ENCODE measurements around the gene DLST. TPM values are rescaled to one million over a fixed set of nuclear protein-coding genes. Genes with fewer than 3 reads are reported as not detected.

Gene DLST
- total and polyA plus RNA-seq, 3 donors from 2014 or later: 82.0 to 98.1 (median 82.8) TPM

- H3K9me3 ChIP-seq: no peaks in the 10 kb centered on the region
- TF ChIP-seq, protein P1, sequence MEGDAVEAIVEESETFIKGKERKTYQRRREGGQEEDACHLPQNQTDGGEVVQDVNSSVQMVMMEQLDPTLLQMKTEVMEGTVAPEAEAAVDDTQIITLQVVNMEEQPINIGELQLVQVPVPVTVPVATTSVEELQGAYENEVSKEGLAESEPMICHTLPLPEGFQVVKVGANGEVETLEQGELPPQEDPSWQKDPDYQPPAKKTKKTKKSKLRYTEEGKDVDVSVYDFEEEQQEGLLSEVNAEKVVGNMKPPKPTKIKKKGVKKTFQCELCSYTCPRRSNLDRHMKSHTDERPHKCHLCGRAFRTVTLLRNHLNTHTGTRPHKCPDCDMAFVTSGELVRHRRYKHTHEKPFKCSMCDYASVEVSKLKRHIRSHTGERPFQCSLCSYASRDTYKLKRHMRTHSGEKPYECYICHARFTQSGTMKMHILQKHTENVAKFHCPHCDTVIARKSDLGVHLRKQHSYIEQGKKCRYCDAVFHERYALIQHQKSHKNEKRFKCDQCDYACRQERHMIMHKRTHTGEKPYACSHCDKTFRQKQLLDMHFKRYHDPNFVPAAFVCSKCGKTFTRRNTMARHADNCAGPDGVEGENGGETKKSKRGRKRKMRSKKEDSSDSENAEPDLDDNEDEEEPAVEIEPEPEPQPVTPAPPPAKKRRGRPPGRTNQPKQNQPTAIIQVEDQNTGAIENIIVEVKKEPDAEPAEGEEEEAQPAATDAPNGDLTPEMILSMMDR (IDR thresholded peaks at IDR 0.05): no peak
- no peak for TF ChIP-seq POLR2A (IDR thresholded peaks at IDR 0.05)
- intact Hi-C loops (cut with DNase I; ENCODE audit: low total_unique reads): no loop called here
- H3K27ac ChIP-seq: no peak overlapping the region
- no peaks in the 10 kb centered on the region for H3K36me3 ChIP-seq (ENCODE audit: low read depth, missing control alignments)
- peaks cover 4% of the 10 kb centered on the region for H3K4me1 ChIP-seq
- H3K4me3 ChIP-seq: no peak overlapping the region
- DNase-seq: no peak
- 72 to 81% methylated on average over 1 of the region's 1 CpG for WGBS, 2 donors
- H3K27me3 ChIP-seq: no peaks in the 10 kb centered on the region
Observed at GRCh38 chr14:74836251-74836960, 45.3 kb upstream of the DLST start.

- peak overlapping the region in 1 of 2 donors; percentile 61 for H3K27ac ChIP-seq
Observed at GRCh38 chr14:74838166-74838565, 43.5 kb upstream of the DLST start.

GRCh38 chr14:74840603-74841030 lies 41.1 kb upstream of the DLST start:
- no peak overlapping the region for H3K27ac ChIP-seq
- no peak overlapping the region for H3K4me3 ChIP-seq
- no peak for DNase-seq
- WGBS, 2 donors: 90 to 94% methylated on average over 5 of the region's 5 CpGs
- peaks cover 4% of the 10 kb centered on the region for H3K4me1 ChIP-seq
- no peaks in the 10 kb centered on the region for H3K27me3 ChIP-seq
- TF ChIP-seq POLR2A (IDR thresholded peaks at IDR 0.05): no peak
- TF ChIP-seq, protein P1 (IDR thresholded peaks at IDR 0.05): no peak
- H3K9me3 ChIP-seq: no peaks in the 10 kb centered on the region
- intact Hi-C loops (cut with DNase I; ENCODE audit: low total_unique reads): no loop called here
- H3K36me3 ChIP-seq (ENCODE audit: low read depth, missing control alignments): no peaks in the 10 kb centered on the region

More at GRCh38 chr14:74838166-74838565, 43.5 kb upstream of the DLST start:
- TF ChIP-seq POLR2A (IDR thresholded peaks at IDR 0.05): no peak
- TF ChIP-seq, protein P1 (IDR thresholded peaks at IDR 0.05): no peak
- H3K4me1 ChIP-seq: peaks cover 4% of the 10 kb centered on the region
- H3K4me3 ChIP-seq: no peak overlapping the region
- no peaks in the 10 kb centered on the region for H3K9me3 ChIP-seq
- no peak for DNase-seq
- intact Hi-C loops (cut with DNase I; ENCODE audit: low total_unique reads): no loop called here
- H3K27me3 ChIP-seq: no peaks in the 10 kb centered on the region
- 44 to 54% methylated on average over 2 of the region's 2 CpGs for WGBS, 2 donors
- H3K36me3 ChIP-seq (ENCODE audit: low read depth, missing control alignments): no peaks in the 10 kb centered on the region

GRCh38 chr14:74841230-74842207 lies 40.2 kb upstream of the DLST start:
- no peak overlapping the region for H3K27ac ChIP-seq

More at GRCh38 chr14:74841230-74842207, 40.2 kb upstream of the DLST start:
- WGBS, 2 donors: 90 to 95% methylated on average over 4 of the region's 4 CpGs
- intact Hi-C loops (cut with DNase I; ENCODE audit: low total_unique reads): no loop called here
- peaks cover 4% of the 10 kb centered on the region for H3K4me1 ChIP-seq
- H3K4me3 ChIP-seq: no peak overlapping the region
- no peaks in the 10 kb centered on the region for H3K27me3 ChIP-seq
- TF ChIP-seq, protein P1 (IDR thresholded peaks at IDR 0.05): no peak
- TF ChIP-seq POLR2A (IDR thresholded peaks at IDR 0.05): no peak
- no peak for DNase-seq
- H3K36me3 ChIP-seq (ENCODE audit: low read depth, missing control alignments): no peaks in the 10 kb centered on the region
- H3K9me3 ChIP-seq: no peaks in the 10 kb centered on the region
